ENCODE results near the gene EXOC3.
"Not testable (repeated sequence)": the region's sequence is repeated elsewhere in the genome, so short reads cannot be mapped to it uniquely, and the experiment has no call there.

EXOC3 gene

GRCh38 chr5:472656-473550 is 29.9 kb downstream of the EXOC3 start:
- Histone ChIP-seq H3K4me2 (peak overlapping the region; percentile 96 to 100 (median 100)), H3K9me3 (replicated peaks in 1 of 11) (no peaks in the 10 kb centered on the region), H3K9ac (peak overlapping the region; percentile 79 to 96 (median 90)), H3K4me1 (peaks cover 28 to 60% (median 47%) of the 10 kb centered on the region in 10 experiments), H3K36me3 (peaks cover 18 to 31% (median 28%) of the 10 kb centered on the region in 11 experiments; a peak in 21 of 22 replicates), H3K27me3 (peaks cover 40 to 48% (median 47%) of the 10 kb centered on the region in 11 experiments), H3K27ac (peak overlapping the region; percentile 63 to 94 (median 90)), H3K4me3 (peak overlapping the region; percentile 69 to 88 (median 80)), H4K20me1 (peaks cover 27 to 79% (median 62%) of the 10 kb centered on the region in 11 experiments; a peak in 20 of 22 replicates)
- no peak for TF ChIP-seq Cebpa-rat (IDR thresholded peaks at IDR 0.05)

- Histone ChIP-seq H3K4me1 (peaks cover 29 to 68% (median 54%) of the 10 kb centered on the region in 10 experiments), H3K9ac (peak overlapping the region; percentile 72 to 96 (median 88)), H3K27ac (peak overlapping the region; percentile 45 to 73 (median 65); a peak in 20 of 22 replicates), H3K27me3 (peaks cover 40 to 55% (median 54%) of the 10 kb centered on the region in 11 experiments), H3K4me2 (peak overlapping the region; percentile 91 to 100 (median 99)), H4K20me1 (peaks cover 27 to 84% (median 69%) of the 10 kb centered on the region in 11 experiments; a peak in 20 of 22 replicates), H3K4me3 (peak overlapping the region; percentile 69 to 88 (median 80)), H3K36me3 (peaks cover 15 to 29% (median 24%) of the 10 kb centered on the region in 11 experiments; a peak in 21 of 22 replicates), H3K9me3 (replicated peaks in 1 of 11) (no peaks in the 10 kb centered on the region)
- TF ChIP-seq Cebpa-rat (IDR thresholded peaks at IDR 0.05): no peak
Measured at GRCh38 chr5:473551-474192, 30.7 kb downstream of the EXOC3 start.

DNA sequence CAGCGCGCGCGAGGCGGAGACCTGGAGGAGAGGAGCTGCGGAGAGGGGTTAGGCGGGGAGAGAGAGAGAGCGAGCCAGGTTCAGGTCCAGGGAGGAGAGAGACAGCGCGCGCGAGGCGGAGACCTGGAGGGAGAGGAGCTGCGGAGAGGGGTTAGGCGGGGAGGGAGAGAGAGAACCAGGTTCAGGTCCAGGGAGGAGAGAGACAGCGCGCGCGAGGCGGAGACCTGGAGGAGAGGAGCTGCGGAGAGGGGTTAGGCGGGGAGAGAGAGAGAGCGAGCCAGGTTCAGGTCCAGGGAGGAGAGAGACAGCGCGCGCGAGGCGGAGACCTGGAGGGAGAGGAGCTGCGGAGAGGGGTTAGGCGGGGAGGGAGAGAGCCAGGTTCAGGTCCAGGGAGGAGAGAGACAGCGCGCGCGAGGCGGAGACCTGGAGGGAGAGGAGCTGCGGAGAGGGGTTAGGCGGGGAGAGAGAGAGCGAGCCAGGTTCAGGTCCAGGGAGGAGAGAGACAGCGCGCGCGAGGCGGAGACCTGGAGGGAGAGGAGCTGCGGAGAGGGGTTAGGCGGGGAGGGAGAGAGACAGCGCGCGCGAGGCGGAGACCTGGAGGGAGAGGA is 31.4 kb downstream of the EXOC3 start:
- peaks cover 9 to 22% (median 18%) of the 10 kb centered on the region in 11 experiments; a peak in 21 of 22 replicates for H3K36me3 ChIP-seq
- peaks cover 30 to 75% (median 61%) of the 10 kb centered on the region in 10 experiments for H3K4me1 ChIP-seq
- H3K4me3 ChIP-seq: peak overlapping the region; percentile 69 to 88 (median 80); a peak in 19 of 20 replicates
- H4K20me1 ChIP-seq: peaks cover 23 to 85% (median 74%) of the 10 kb centered on the region in 11 experiments; a peak in 20 of 22 replicates
- not testable (repeated sequence) for H3K9me3 ChIP-seq (replicated peaks in 1 of 11); H3K27ac ChIP-seq
- H3K4me2 ChIP-seq: peak overlapping the region; percentile 91 to 100 (median 99)
- H3K9ac ChIP-seq: peak overlapping the region in 2 of 11 experiments; percentile 78 to 89; a peak in 5 of 22 replicates
- H3K27me3 ChIP-seq: peaks cover 40 to 62% (median 56%) of the 10 kb centered on the region in 11 experiments

- H3K27ac ChIP-seq: no peak overlapping the region
- peaks cover 16 to 82% (median 72%) of the 10 kb centered on the region in 11 experiments; a peak in 20 of 22 replicates for H4K20me1 ChIP-seq
- H3K9ac ChIP-seq: no peak overlapping the region
- peaks cover 26 to 81% (median 64%) of the 10 kb centered on the region in 10 experiments for H3K4me1 ChIP-seq
- peak overlapping the region in 9 of 11 experiments; percentile 18 to 51 (median 31); a peak in 13 of 22 replicates for H3K4me2 ChIP-seq
- TF ChIP-seq Cebpa-rat (IDR thresholded peaks at IDR 0.05): no peak
- peak overlapping the region in 1 of 10 experiments; percentile 40; a peak in 2 of 20 replicates for H3K4me3 ChIP-seq
- peaks cover 3 to 15% (median 12%) of the 10 kb centered on the region in 11 experiments; a peak in 20 of 22 replicates for H3K36me3 ChIP-seq
- peaks cover 40 to 67% (median 56%) of the 10 kb centered on the region in 11 experiments for H3K27me3 ChIP-seq
- H3K9me3 ChIP-seq (replicated peaks in 1 of 11): no peaks in the 10 kb centered on the region
Measured at GRCh38 chr5:474840-475661, 32.1 kb downstream of the EXOC3 start.

GRCh38 chr5:475704-476101 is 32.7 kb downstream of the EXOC3 start:
- H3K4me2 ChIP-seq: 0 out of 22 replicates have a peak overlapping the region, but pooled peaks of 1 of the 11 experiments have one; percentile 31
- peaks cover 20 to 82% (median 64%) of the 10 kb centered on the region in 10 experiments for H3K4me1 ChIP-seq
- peaks cover 14 to 84% (median 69%) of the 10 kb centered on the region in 11 experiments; a peak in 20 of 22 replicates for H4K20me1 ChIP-seq
- H3K9ac ChIP-seq: no peak overlapping the region
- TF ChIP-seq Cebpa-rat (IDR thresholded peaks at IDR 0.05): no peak
- H3K36me3 ChIP-seq: peaks cover 0 to 10% (median 7%) of the 10 kb centered on the region in 11 experiments; a peak in 12 of 22 replicates
- peaks cover 40 to 74% (median 56%) of the 10 kb centered on the region in 11 experiments for H3K27me3 ChIP-seq
- H3K4me3 ChIP-seq: no peak overlapping the region
- no peak overlapping the region for H3K27ac ChIP-seq
- H3K9me3 ChIP-seq (replicated peaks in 1 of 11): no peaks in the 10 kb centered on the region

- Histone ChIP-seq H3K9me3 (replicated peaks in 1 of 11) (no peaks in the 10 kb centered on the region), H3K4me3 (no peak overlapping the region), H3K36me3 (peaks cover 0 to 5% (median 2%) of the 10 kb centered on the region in 11 experiments; a peak in 7 of 22 replicates), H3K4me2 (peak overlapping the region in 3 of 11 experiments; percentile 18 to 94 (median 90); a peak in 5 of 22 replicates), H3K9ac (no peak overlapping the region), H3K4me1 (peaks cover 14 to 81% (median 62%) of the 10 kb centered on the region in 10 experiments), H4K20me1 (peaks cover 8 to 79% (median 64%) of the 10 kb centered on the region in 11 experiments; a peak in 20 of 22 replicates), H3K27me3 (peaks cover 40 to 79% (median 56%) of the 10 kb centered on the region in 11 experiments), H3K27ac (no peak overlapping the region)
- no peak for TF ChIP-seq Cebpa-rat (IDR thresholded peaks at IDR 0.05)
Measured at GRCh38 chr5:476102-476813, 33.3 kb downstream of the EXOC3 start.

GRCh38 chr5:476814-477175 is 33.8 kb downstream of the EXOC3 start:
- no peak for TF ChIP-seq Cebpa-rat (IDR thresholded peaks at IDR 0.05)
- Histone ChIP-seq H3K4me1 (peaks cover 9 to 79% (median 58%) of the 10 kb centered on the region in 10 experiments), H3K9me3 (replicated peaks in 1 of 11) (no peaks in the 10 kb centered on the region), H3K27ac (no peak overlapping the region), H3K4me2 (peak overlapping the region in 4 of 11 experiments; percentile 18 to 94 (median 92); a peak in 6 of 22 replicates), H3K36me3 (no peaks in the 10 kb centered on the region), H3K9ac (no peak overlapping the region), H3K4me3 (no peak overlapping the region), H4K20me1 (peaks cover 5 to 74% (median 61%) of the 10 kb centered on the region in 11 experiments; a peak in 20 of 22 replicates), H3K27me3 (peaks cover 40 to 82% (median 56%) of the 10 kb centered on the region in 11 experiments)
